GM10847 (cell line): ENCODE measurements around the gene SNRNP200.

ENCODE experiments used
- POLR2A ChIP-seq: IDR thresholded peaks from 2 replicates; pipeline ENCODE4 v1.6.1; 2011; ENCODE audit not compliant: insufficient read length; ENCODE audit errors: extremely low read depth

Gene SNRNP200

DNA sequence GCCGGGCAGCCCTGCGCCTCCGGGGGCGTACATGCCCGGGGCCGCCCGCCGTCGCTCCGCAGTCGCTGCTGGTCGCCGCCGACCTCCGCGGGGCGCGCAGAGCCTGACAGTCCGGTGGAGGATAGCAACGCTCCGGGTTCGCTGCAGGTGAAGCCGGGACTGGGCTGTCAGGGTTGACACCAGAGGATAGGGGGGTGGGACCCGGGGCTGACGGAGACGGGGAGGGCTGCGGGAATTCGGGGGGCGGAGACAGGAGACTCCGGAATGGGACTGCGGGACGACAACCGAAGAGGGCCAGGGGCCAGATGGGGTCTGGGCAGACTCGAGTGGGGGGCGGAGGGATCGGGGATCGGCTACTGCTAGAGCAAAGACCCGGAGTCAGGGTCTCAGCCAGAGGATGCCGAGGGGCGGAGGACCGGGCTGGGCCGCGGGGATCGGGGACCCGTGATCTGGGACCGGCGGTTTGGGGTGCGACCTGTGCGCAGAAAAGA, 40.0 kb downstream of the SNRNP200 start:
- TF ChIP-seq POLR2A, result no peak

- no peak for TF ChIP-seq POLR2A
These were observed 40.5 kb downstream of the SNRNP200 start for GRCh38 chr2:96264656-96265348.

- TF ChIP-seq POLR2A, result no peak
These were observed 41.3 kb downstream of the SNRNP200 start for GRCh38 chr2:96264086-96264485.

- no peak for TF ChIP-seq POLR2A
These were observed 43.0 kb downstream of the SNRNP200 start for GRCh38 chr2:96262306-96262705.

- TF ChIP-seq POLR2A, result no peak
These were observed 43.9 kb downstream of the SNRNP200 start for GRCh38 chr2:96261328-96262003.

DNA sequence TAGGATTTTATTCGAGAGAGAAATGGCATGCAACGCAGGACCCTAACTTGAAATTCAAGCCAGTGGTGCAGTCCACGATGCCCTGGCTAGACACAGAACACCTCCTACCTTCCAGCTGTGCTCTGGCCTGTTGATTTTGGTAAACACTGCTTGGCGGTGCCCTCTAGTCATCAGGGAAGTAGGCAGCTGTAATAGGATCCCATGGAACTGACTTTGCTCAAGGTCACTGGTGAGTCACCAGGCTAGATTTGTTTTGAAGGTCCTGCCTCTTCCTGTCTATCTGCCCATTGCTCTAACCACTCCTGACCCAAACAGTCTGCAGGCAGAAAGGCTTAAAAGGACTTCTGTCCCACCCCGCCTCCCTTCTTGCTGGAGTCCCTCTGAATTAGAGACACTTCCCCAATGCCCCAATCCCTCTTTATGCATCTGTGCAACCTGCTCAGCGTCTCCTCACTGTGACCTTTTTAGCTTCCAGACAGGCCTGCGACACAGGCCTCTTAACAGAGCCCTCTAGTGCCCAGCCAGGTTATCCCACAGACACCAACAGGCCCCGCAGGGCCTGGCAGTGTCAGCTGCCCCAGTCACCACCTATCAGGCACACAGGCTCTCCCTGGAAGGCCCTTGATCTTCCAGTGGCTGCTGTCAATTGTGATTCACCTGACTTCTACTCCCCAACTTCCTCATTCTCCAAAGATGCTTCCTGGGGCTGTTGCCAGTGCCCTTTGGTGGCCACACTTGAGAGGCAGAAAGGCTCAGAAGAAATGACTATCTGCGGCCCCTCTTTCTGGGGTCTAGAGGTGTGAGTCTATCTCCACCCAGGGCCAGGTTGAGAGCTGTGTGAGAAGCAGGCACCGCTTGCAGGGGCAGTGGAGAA, 44.7 kb downstream of the SNRNP200 start:
- no peak for TF ChIP-seq POLR2A

- TF ChIP-seq POLR2A, result no peak
These were observed 45.8 kb downstream of the SNRNP200 start for GRCh38 chr2:96259497-96259921.

DNA sequence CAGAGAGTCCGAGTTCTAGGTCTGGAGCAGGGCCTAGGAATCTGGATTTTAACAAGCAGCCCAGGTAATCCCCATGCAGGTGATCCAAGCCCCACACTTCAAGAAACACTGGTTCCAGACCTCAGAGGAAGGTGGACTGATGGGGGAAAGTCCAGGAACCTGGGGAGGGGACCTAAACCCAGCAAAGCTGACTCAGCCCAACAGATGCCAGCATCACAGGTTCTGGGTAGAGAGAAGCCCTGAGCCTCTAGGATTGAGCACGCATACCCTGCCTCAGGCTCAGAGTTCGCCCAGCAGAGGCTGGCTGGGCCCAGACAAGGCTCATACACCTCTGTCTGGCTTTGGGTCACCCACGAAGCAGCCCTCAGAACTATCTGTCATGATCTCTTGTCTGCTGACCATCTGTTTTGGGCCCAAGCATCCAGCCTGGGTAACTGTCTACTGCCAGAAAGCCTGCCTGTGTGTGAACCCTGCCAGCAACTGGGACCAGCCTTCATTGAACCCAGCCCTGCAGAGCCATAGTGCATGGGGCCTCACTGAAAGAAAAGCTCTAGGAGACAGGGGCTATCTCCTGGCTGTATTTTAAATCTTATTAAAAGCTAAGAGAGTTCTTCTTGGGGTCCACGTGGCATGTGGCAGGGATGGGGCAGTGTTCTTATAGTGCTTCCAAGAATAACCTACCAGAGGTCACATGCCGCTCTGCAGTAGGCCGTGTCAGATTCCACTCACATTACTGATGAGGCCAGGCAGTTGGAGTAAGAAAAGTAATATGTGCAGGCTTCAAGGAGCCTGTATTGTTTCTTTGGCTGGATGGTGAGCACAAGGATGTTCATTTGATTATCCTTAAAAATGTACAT, 47.0 kb downstream of the SNRNP200 start:
- no peak for TF ChIP-seq POLR2A

DNA sequence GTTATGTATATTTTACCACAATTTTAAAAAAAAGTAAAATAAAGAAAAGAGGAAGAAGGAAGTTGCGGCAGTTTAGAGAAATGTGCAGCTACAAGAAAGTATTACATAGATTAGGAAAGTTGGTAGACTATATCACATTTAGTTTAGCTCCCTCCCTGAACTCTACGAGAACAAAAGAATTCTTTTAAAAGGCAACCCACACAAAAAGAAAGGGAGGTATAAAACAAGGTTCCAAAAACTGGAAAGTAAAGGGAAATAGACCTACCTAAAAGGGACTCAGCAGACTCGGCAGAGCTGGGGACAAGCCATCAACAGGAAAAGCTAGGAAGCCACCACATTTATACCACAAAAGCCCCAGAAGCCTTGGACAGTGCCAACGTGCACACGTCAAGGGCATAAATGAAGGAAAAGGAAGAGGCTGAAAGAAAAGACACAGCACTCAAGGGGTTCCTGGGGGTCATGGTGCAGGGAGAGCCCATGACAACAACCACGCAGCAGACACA, 48.7 kb downstream of the SNRNP200 start:
- no peak for TF ChIP-seq POLR2A

DNA sequence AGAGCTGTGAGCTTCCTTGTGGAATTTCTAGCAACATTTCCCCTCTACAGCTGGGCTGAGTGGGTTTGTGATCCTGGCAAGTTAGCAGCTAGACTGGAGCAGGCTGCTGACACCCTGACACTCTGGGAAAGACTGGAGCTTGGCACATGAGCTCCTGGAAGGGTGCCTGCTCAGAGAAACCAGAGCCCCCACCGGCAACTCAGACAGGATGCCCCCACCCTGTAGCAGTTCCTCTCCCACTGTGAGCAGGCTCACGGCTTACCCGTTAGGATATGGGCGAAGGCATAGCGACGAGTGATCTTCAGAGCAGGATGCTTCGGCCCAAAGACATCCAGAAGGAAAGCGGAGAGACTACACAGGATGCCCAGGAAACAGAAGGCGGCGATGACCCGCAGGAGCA, 50.8 kb downstream of the SNRNP200 start:
- TF ChIP-seq POLR2A, result no peak

DNA sequence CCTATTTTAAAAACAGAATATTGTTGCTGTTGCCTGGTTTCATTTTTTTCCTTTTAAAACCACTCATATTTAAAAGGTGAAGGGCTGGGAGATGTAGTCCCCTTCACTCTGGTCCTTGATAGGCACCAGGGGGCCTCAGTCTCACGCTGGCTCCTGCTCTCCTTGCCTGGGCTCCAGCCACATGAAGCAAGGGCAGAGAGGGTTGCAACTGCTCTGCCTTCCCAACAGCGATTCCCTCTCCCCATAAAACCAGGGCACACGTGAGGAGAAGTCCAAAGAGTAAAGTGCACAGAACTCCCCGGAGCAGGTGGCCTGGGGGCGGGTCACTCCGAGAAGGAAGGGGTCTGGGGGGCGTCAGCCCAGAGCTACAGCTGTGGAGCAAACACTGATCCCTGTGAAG, 52.3 kb downstream of the SNRNP200 start:
- no peak for TF ChIP-seq POLR2A

DNA sequence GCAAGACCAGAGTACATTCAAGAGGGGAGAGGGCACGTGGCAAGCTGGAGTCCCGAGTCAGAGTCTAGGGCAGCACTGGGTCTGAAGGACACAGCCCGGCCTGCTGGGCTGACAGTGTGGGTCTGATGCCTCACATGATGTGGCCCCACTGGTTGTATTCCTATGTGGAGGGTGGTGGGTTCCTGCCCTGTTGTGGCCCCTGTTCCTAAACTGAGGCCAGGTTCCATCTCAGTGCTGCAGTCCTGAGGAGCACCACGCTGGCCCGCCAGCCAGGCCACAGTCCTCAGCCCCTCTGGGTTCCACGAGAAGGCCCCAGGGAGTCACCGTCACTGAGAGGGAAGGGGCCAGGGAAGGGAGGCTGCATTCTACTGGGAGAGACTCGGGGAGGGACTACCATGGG, 52.8 kb downstream of the SNRNP200 start:
- no peak for TF ChIP-seq POLR2A

DNA sequence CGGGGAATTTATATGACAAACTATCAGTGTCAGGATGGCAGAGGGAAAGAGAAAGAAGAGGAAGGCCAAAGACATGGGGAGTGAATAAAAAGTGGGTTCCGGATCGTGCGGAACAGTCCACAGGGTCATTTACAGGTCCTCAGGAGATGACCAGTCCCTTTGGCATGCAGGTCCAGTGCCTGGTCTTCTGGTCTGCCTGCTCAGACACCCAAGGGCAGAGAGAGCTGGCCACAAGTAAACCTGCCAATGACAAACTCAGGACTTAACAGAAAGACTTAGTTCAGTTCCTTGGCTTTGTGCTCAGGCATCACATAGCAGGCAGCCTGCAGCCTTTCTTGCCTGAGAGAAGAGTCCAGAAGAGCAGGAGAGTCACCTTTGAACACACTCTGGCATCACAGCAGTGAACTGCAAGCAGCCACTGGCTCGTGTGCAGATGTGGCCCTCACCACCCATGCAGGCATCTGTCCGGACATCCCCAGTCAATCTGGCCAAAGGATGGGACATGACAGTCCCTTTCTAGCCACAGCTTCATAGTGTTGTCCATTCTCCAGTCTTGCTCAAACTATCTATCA, 53.5 kb downstream of the SNRNP200 start:
- no peak for TF ChIP-seq POLR2A

- no peak for TF ChIP-seq POLR2A
These were observed 55.2 kb downstream of the SNRNP200 start for GRCh38 chr2:96250188-96250587.
